NOMO-1 (cell line): Measurements from ENCODE around the gene RRM1.
"Not testable (repeated sequence)": the region's sequence is repeated elsewhere in the genome, so short reads cannot be mapped to it uniquely, and the experiment has no call there.

Experiments
- DNase-seq, 2 experiments: peaks; one replicate each; lab custom pipeline; 2025; ENCODE audit not compliant: unreplicated experiment in 2 of 2; lab: John Stamatoyannopoulos, UW

Gene RRM1

DNA sequence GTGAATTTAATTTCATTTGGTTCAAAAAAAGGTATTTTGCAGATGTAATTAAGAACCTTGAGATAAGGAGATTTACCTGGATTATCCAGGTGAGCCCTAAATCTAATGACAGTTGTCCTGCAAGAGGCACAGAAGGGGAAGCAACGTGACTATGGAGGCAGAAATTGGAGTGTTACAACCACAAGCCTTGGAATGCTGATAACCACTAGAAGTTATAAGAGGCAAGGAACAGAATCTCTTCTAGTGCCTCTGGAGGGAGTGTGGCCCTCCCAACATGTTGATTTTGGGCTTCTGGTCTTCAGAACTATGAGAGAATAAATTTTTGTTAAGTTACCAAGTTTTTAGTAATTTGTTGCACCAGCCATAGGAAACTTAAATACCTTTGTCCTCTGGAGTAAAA lies 32.8 kb downstream of the RRM1 start:
- DNase-seq = no peak

- DNase-seq = not testable (repeated sequence)
Observed at GRCh38 chr11:4130219-4130618, 35.6 kb downstream of the RRM1 start.

GRCh38 chr11:4134806-4135205 lies 40.2 kb downstream of the RRM1 start:
- no peak for DNase-seq

GRCh38 chr11:4138497-4138896 lies 43.9 kb downstream of the RRM1 start:
- no peak for DNase-seq

GRCh38 chr11:4140067-4140636 lies 45.6 kb downstream of the RRM1 start:
- DNase-seq = no peak

- DNase-seq = no peak
Observed at GRCh38 chr11:4146070-4146771, 51.6 kb downstream of the RRM1 start.

DNA sequence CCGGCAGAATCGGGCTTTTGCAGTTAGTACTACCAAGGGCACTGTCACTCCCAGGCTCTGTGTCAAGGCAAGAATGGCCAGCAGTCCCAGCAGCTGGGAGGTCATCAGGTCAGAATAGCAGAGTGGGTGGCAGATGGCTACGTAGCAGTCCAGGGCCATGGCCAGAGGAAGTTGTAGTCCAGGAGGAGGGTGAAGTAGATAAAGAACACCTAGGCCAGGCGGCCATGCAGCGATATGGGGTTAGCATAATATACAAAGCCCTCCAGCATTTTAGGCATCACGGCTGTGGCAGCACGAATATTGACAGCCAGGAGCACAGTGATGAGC lies 52.1 kb downstream of the RRM1 start:
- DNase-seq = no peak

GRCh38 chr11:4154503-4154902 lies 59.9 kb downstream of the RRM1 start:
- no peak for DNase-seq

GRCh38 chr11:4156571-4156970 lies 62.0 kb downstream of the RRM1 start:
- no peak for DNase-seq

DNA sequence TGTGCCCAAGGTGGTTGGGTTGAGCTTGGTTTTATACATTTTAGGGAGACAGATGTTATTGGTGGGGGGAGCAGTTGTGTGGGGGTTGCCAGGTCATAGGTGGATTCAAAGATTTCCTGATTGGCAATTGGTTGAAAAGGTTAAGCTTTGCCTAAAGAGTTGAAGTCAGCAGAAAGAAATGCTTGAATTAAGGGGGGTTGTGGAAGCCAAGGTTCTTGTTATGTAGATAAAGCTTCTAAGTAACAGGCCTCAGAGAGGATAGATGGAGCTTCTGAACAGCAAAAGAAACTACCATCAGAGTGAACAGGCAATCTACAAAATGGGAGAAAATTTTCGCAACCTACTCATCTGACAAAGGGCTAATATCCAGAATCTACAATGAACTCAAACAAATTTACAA lies 64.2 kb downstream of the RRM1 start:
- DNase-seq = not testable (repeated sequence)

GRCh38 chr11:4161305-4161704 lies 66.7 kb downstream of the RRM1 start:
- DNase-seq = no peak

DNA sequence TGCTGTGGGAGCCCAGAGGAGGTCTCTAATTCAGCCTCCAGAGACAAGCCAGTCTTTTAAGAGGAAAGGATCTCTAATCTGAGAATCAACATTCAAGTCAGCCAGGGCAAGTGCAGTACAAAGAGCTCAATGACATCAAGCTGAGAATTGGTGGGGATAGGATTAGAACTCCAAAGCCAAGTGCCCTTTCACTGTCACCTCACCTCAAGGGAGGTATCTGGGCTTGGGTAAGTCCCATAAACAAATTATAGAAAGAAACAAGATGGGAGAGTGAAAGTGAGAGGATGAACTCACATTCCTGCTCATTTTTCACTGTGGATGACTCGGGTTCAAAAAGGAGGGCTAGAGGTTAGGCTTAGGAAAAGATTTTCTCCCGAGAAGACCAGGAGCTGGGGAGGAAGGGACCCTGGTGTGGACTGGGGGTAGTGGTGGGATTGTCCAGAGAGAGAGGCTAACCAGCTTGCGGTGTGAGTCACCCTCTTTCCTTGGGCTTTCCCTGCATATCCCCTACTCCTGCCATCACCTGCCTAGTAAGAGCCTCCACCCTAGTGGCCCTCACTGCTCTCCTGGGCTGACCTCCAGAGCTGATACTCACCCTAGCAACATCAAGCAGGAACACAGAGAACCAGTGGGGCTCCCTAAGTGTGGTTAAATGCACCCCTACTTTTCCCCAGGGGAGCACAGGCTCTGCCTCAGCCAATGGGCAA lies 70.4 kb downstream of the RRM1 start:
- no peak for DNase-seq

- DNase-seq = no peak
Observed at GRCh38 chr11:4167292-4167691, 72.7 kb downstream of the RRM1 start.

GRCh38 chr11:4167758-4168157 lies 73.2 kb downstream of the RRM1 start:
- no peak for DNase-seq

DNA sequence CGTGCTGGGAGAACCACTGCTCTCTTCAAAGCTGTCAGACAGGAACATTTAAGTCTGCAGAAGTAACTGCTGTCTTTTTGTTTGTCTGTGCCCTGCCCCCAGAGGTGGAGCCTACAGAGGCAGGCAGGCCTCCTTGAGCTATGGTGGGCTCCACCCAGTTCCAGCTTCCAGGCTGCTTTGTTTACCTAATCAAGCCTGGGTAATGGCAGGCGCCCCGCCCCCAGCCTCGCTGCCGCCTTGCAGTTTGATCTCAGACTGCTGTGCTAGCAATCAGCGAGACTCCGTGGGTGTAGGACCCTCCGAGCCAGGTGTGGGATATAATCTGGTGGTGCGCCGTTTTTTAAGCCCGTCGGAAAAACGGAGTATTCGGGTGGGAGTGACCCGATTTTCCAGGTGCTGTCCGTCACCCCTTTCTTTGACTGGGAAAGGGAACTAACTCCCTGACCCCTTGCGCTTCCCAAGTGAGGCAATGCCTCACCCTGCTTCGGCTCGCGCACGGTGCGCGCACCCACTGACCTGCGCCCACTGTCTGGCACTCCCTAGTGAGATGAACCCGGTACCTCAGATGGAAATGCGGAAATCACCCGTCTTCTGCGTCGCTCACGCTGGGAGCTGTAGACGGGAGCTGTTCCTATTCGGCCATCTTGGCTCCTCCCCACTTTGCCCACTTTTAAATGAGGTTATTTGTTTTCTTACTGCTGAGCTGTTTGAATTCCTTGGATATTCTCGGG lies 81.2 kb downstream of the RRM1 start:
- DNase-seq = not testable (repeated sequence)

DNA sequence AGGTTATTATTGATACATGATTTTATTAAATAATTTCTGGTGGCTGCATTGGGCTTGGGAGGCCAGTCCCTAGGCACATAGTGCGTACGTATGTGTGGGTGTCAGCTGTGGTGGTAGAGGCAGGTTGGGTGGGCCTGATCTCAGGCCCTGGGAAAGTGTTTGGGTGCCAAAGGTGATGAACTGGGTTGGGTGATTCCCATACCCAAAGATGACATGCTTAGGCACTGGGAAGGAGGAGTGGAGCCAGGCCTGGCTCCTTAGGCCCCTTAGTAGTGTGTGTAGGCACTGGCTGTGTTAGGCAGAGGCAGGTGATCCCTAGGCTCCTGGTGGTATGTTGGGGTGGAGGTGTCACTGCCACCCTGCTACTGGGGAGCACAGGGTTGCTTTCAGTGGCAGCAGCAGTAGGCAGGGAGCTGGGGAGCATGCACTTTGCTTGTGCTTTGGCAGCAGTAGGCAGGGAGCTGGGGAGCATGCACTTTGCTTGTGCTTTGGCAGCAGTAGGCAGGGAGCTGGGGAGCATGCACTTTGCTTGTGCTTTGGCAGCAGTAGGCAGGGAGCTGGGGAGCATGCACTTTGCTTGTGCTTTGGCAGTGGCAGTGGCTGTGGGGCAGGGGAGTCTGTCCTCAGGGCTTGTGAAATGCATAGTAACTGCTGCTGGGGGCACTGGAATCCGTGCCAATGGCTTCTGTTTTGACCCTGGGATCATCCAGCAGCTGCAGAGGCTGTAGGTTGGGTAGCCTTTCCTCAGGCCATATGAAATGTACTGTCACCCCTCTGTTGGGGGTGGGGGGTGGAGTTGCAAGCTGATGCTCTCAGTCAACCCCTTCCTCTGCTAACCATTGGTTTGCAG lies 84.4 kb downstream of the RRM1 start:
- no peak for DNase-seq

GRCh38 chr11:4180441-4181183 lies 86.0 kb downstream of the RRM1 start:
- DNase-seq = no peak

- peak; percentile 18 to 41 for DNase-seq
Observed at GRCh38 chr11:4181782-4182721, 87.5 kb downstream of the RRM1 start.
